Activated T-cell treated with anti-CD3 and anti-CD28 coated beads, Interleukin-2, amount 50 U/mL, for 1 hour (primary cell): ENCODE measurements around the gene RABGAP1L.
"Not testable (repeated sequence)": the region's sequence is repeated elsewhere in the genome, so short reads cannot be mapped to it uniquely, and the experiment has no call there.

Source experiments
- DNase-seq: peaks from one replicate; pipeline ENCODE4 v3.0.0-alpha.2; 2020

RABGAP1L gene

GRCh38 chr1:174829990-174830389, 670.7 kb downstream of the RABGAP1L start:
- DNase-seq: no peak

- no peak for DNase-seq
Measured at GRCh38 chr1:174836543-174836942, 677.2 kb downstream of the RABGAP1L start.

GRCh38 chr1:174837386-174837785, 678.1 kb downstream of the RABGAP1L start:
- no peak for DNase-seq

- no peak for DNase-seq
Measured at GRCh38 chr1:174839211-174839610, 679.9 kb downstream of the RABGAP1L start.

GRCh38 chr1:174841747-174842146, 682.4 kb downstream of the RABGAP1L start:
- no peak for DNase-seq

GRCh38 chr1:174848593-174849560, 689.6 kb downstream of the RABGAP1L start:
- DNase-seq: not testable (repeated sequence)

GRCh38 chr1:174850726-174851125, 691.4 kb downstream of the RABGAP1L start:
- DNase-seq: no peak

- DNase-seq: no peak
Measured at GRCh38 chr1:174858301-174858700, 699.0 kb downstream of the RABGAP1L start.

GRCh38 chr1:174870319-174870718, 711.0 kb downstream of the RABGAP1L start:
- DNase-seq: no peak

GRCh38 chr1:174871886-174872285, 712.6 kb downstream of the RABGAP1L start:
- DNase-seq: no peak

- no peak for DNase-seq
Measured at GRCh38 chr1:174872615-174873058, 713.3 kb downstream of the RABGAP1L start.

GRCh38 chr1:174874331-174875053, 715.2 kb downstream of the RABGAP1L start:
- no peak for DNase-seq

GRCh38 chr1:174875306-174875705, 716.0 kb downstream of the RABGAP1L start:
- DNase-seq: peak; percentile 22

- no peak for DNase-seq
Measured at GRCh38 chr1:174877208-174877673, 717.9 kb downstream of the RABGAP1L start.

GRCh38 chr1:174880171-174880570, 720.9 kb downstream of the RABGAP1L start:
- no peak for DNase-seq

GRCh38 chr1:174883409-174883808, 724.1 kb downstream of the RABGAP1L start:
- no peak for DNase-seq

GRCh38 chr1:174884038-174884437, 724.7 kb downstream of the RABGAP1L start:
- no peak for DNase-seq

- no peak for DNase-seq
Measured at GRCh38 chr1:174884566-174884965, 725.2 kb downstream of the RABGAP1L start.

GRCh38 chr1:174890024-174890423, 730.7 kb downstream of the RABGAP1L start:
- DNase-seq: no peak

- DNase-seq: no peak
Measured at GRCh38 chr1:174892016-174892415, 732.7 kb downstream of the RABGAP1L start.

- DNase-seq: no peak
Measured at GRCh38 chr1:174894117-174894762, 734.9 kb downstream of the RABGAP1L start.

- not testable (repeated sequence) for DNase-seq
Measured at GRCh38 chr1:174895610-174896009, 736.3 kb downstream of the RABGAP1L start.
